Testis (tissue), 3 donors: ENCODE measurements around the gene CDH23. TPM values are rescaled to one million over a fixed set of nuclear protein-coding genes. Genes with fewer than 3 reads are reported as not detected.

Source experiments
- DNase-seq: peaks from one replicate; pipeline ENCODE4 v3.0.0-alpha.2; 2019
- H3K27ac ChIP-seq, 2 donors: fragments of 200-600 bp; sonication (generic); one replicate each; pipeline ENCODE4 v1.5.1; 2019
- H3K27me3 ChIP-seq: fragments of 200-600 bp; sonication (generic); one replicate; pipeline ENCODE4 v1.5.1; 2019
- H3K36me3 ChIP-seq: fragments of 200-600 bp; sonication (generic); one replicate; pipeline ENCODE4 v1.5.1; 2017; ENCODE audit warnings: low read depth; ENCODE audit errors: missing control alignments
- H3K4me1 ChIP-seq: fragments of 200-600 bp; sonication (generic); one replicate; pipeline ENCODE4 v1.5.1; 2019
- H3K4me3 ChIP-seq, 2 donors: fragments of 200-600 bp; sonication (generic); one replicate each; pipeline ENCODE4 v1.5.1; 2017 to 2019
- H3K9me3 ChIP-seq: fragments of 200-600 bp; sonication (generic); one replicate; pipeline ENCODE4 v1.5.1; 2017
- POLR2A ChIP-seq: fragments of 450-650 bp; IDR thresholded peaks from one replicate; pipeline ENCODE4 v1.6.1; 2017; ENCODE audit warnings: antibody characterized with exemption, mild to moderate bottlenecking, moderate library complexity
- whole genome bisulfite sequencing, 2 donors: methylation state at CpG; one replicate each; pipeline ENCODE4 v1.1.5; 2018; 5-methylcytosine and 5-hydroxymethylcytosine counted together
- intact Hi-C: fragments of 100-400 bp; cut with DNase I; formaldehyde crosslinking; loops from one replicate; pipeline ENCODE4 v1.15.1; 2023; ENCODE audit warnings: low total_unique reads
- polyA plus RNA-seq: library from polyadenylated mRNA; stranded (reverse); fragments of 350-450 nt; fragmentation: Illumina TruSeq; extraction: RNeasy Lipid Tissue Mini Kit (QIAGEN cat#74804); gene quantifications from one replicate; pipeline ENCODE4 v1.2.3, GENCODE V29; 2014; ENCODE audit warnings: low read depth, low replicate concordance; ENCODE audit not compliant: insufficient read depth
- total RNA-seq, 2 donors: library from RNA; depleted of rRNA; stranded (reverse); fragments of >200 nt; gene quantifications; one replicate each; pipeline ENCODE4 v1.2.3, GENCODE V29; 2016
- TF ChIP-seq, protein P1 (sequence below), 3 experiments: fragments of 450-650 bp in 2 of 3; fragments of 200-600 bp in 1 of 3; sonication (generic) in 1 of 3; IDR thresholded peaks; one replicate each; pipeline ENCODE4 v1.5.1; 2016 to 2019; ENCODE audit warnings: antibody characterized with exemption in 3 of 3, mild to moderate bottlenecking in 2 of 3, moderate library complexity in 1 of 3

The CDH23 gene
- total and polyA plus RNA-seq, 3 donors from 2014 or later: 29.8 to 125 (median 81.7) TPM

- H3K4me1 ChIP-seq: no peaks in the 10 kb centered on the region
- H3K27ac ChIP-seq: no peak overlapping the region
- no peaks in the 10 kb centered on the region for H3K27me3 ChIP-seq
- no peak overlapping the region for H3K4me3 ChIP-seq
- intact Hi-C loops: no loop called here
- TF ChIP-seq, protein P1, sequence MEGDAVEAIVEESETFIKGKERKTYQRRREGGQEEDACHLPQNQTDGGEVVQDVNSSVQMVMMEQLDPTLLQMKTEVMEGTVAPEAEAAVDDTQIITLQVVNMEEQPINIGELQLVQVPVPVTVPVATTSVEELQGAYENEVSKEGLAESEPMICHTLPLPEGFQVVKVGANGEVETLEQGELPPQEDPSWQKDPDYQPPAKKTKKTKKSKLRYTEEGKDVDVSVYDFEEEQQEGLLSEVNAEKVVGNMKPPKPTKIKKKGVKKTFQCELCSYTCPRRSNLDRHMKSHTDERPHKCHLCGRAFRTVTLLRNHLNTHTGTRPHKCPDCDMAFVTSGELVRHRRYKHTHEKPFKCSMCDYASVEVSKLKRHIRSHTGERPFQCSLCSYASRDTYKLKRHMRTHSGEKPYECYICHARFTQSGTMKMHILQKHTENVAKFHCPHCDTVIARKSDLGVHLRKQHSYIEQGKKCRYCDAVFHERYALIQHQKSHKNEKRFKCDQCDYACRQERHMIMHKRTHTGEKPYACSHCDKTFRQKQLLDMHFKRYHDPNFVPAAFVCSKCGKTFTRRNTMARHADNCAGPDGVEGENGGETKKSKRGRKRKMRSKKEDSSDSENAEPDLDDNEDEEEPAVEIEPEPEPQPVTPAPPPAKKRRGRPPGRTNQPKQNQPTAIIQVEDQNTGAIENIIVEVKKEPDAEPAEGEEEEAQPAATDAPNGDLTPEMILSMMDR (IDR thresholded peaks at IDR 0.05): no peak
- no peak for TF ChIP-seq POLR2A
- 90 to 91% methylated on average over 8 of the region's 8 CpGs for WGBS, 2 donors
- no peaks in the 10 kb centered on the region for H3K9me3 ChIP-seq
- no peak for DNase-seq
- no peaks in the 10 kb centered on the region for H3K36me3 ChIP-seq
Measured at GRCh38 chr10:71388583-71389310, 8.0 kb upstream of the CDH23 start.

GRCh38 chr10:71389768-71390460, 6.8 kb upstream of the CDH23 start:
- Histone ChIP-seq H3K27me3 (no peaks in the 10 kb centered on the region), H3K36me3 (no peaks in the 10 kb centered on the region), H3K27ac (no peak overlapping the region), H3K4me3 (no peak overlapping the region), H3K4me1 (no peaks in the 10 kb centered on the region), H3K9me3 (no peaks in the 10 kb centered on the region)
- WGBS, 2 donors: 92 to 94% methylated on average over 14 of the region's 14 CpGs
- intact Hi-C loops: loop anchor here (10.0 kb wide), 1 partner anchor 425 kb away; no protein-coding TSS in a partner anchor
- DNase-seq: no peak
- no peak for TF ChIP-seq POLR2A
- TF ChIP-seq, protein P1 (IDR thresholded peaks at IDR 0.05): no peak

GRCh38 chr10:71390461-71390835, 6.3 kb upstream of the CDH23 start:
- TF ChIP-seq POLR2A: no peak
- Histone ChIP-seq H3K4me1 (no peaks in the 10 kb centered on the region), H3K4me3 (no peak overlapping the region), H3K27me3 (no peaks in the 10 kb centered on the region), H3K27ac (no peak overlapping the region), H3K9me3 (no peaks in the 10 kb centered on the region), H3K36me3 (no peaks in the 10 kb centered on the region)
- DNase-seq: no peak
- 68 to 71% methylated on average over 10 of the region's 10 CpGs for WGBS, 2 donors
- intact Hi-C loops: loop anchor here (10.0 kb wide), 1 partner anchor 424 kb away; no protein-coding TSS in a partner anchor

DNA sequence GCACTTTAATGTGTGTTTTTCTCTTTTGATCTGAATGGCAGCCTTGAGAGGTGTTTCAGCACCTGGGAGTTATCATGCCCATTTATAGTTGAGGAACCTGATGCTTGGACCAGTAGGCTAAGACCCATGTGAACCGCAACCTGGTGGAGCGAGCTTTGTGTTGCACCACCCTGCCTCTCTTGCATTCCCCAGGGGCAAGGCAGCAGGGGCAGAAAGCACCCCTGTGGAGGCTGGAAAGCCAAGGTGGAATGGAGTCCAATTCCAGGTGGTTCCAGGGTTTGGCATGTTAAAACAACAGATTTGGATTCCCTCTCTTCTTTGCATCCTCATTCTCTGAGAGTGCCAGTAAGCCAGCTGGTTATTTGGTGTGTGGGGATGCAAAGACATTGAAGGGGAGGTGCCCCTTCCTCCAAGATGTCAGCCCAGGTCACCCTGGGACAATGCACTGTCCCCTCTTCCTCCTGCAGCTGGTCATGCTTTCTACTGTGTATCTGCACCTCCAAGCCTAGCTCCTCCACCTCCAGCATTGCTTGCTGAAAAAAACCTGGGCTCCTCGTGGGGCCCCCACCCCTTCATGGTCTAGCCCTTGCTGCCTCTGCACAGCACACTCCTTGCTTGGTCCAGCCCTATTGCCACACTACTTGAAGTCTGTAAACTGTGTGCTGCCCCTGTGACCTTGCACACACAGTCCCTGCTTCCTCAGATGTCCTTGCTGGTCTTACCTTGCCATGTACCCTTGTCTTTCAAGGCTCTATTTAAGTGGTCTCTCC, 5.6 kb upstream of the CDH23 start:
- no peak for DNase-seq
- no peaks in the 10 kb centered on the region for H3K36me3 ChIP-seq
- H3K27me3 ChIP-seq: no peaks in the 10 kb centered on the region
- intact Hi-C loops: loop anchor here (10.0 kb wide), 1 partner anchor 424 kb away; no protein-coding TSS in a partner anchor
- H3K4me3 ChIP-seq: no peak overlapping the region
- 79 to 96% methylated on average over 3 of the region's 3 CpGs for WGBS, 2 donors
- no peaks in the 10 kb centered on the region for H3K9me3 ChIP-seq
- no peaks in the 10 kb centered on the region for H3K4me1 ChIP-seq
- H3K27ac ChIP-seq: no peak overlapping the region
- TF ChIP-seq, protein P1 (IDR thresholded peaks at IDR 0.05): no peak
- no peak for TF ChIP-seq POLR2A

DNA sequence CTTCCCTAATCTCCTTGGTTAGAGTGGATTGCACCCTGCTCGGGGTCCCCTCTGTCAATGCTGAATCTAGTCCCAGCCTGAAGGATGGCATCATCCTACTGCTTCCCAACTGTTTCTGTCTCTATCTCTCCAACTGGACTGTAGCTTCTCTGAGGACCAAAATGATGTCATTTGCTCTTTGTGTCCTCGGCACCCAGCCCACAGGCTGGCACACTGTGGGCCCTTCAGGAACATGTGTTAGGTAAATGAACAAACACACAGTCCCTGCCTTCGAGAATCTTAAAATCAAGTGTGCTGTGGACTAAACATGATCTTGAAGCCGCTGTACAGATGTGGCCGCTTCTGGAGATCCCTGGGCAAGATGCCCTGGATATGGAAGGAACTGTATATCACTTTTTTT, 5.0 kb upstream of the CDH23 start:
- intact Hi-C loops: loop anchor here (10.0 kb wide), 1 partner anchor 423 kb away; no protein-coding TSS in a partner anchor
- H3K36me3 ChIP-seq: no peaks in the 10 kb centered on the region
- H3K27me3 ChIP-seq: no peaks in the 10 kb centered on the region
- no peak overlapping the region for H3K27ac ChIP-seq
- no peak for TF ChIP-seq POLR2A
- TF ChIP-seq, protein P1 (IDR thresholded peaks at IDR 0.05): no peak
- H3K9me3 ChIP-seq: no peaks in the 10 kb centered on the region
- no peak overlapping the region for H3K4me3 ChIP-seq
- H3K4me1 ChIP-seq: no peaks in the 10 kb centered on the region
- 92% methylated on average over 5 of the region's 5 CpGs for WGBS, 2 donors
- DNase-seq: no peak
